GM19372 (cell line): ENCODE data around the gene FAM114A2.

Experiments used
- ATAC-seq: cut with Tn5 transposase; IDR thresholded peaks from one replicate; pipeline ENCODE4 v1.9.1; 2021; ENCODE audit warnings: mild to moderate bottlenecking, low read depth, moderate library complexity; ENCODE audit not compliant: unreplicated experiment

The FAM114A2 gene

GRCh38 chr5:153953411-153953810 lies 85.3 kb downstream of the FAM114A2 start:
- ATAC-seq = no peak

DNA sequence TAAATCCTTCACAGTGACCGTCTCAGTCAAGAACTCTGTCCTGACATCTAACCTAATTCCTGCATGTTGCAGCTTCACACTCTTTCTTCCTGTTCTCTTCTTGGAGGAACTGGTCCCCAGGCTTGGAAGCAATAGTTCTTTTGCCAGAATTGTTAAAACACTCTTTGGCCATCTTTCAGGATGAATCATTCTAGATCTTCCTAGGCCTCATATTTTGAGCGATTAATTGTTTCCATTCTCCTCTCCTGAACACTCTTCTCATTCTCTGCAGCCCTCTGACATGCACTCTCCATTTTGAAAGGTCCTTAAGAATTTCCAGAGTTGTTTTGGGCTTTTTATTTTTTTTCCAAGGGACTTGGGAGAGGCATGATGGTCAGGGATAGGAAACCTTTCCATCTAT lies 85.8 kb downstream of the FAM114A2 start:
- ATAC-seq = no peak

DNA sequence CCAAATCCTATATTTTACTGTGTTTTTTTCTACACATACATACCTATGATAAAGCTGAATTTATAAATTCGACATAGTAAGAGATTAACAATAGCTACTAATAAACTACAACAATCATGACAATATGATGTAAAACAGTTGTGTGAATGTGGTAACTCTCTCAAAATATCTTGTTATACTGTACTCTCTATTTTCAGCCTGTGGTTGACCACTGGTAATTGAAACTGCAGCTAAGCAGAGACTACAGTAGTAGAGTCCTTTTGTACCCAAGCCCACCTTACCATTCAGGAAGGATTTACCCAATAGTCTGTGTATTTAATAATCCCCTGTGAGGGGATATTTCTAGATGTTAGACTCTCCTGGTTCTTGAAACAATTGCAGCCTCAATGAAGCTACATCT lies 86.7 kb downstream of the FAM114A2 start:
- ATAC-seq = no peak

DNA sequence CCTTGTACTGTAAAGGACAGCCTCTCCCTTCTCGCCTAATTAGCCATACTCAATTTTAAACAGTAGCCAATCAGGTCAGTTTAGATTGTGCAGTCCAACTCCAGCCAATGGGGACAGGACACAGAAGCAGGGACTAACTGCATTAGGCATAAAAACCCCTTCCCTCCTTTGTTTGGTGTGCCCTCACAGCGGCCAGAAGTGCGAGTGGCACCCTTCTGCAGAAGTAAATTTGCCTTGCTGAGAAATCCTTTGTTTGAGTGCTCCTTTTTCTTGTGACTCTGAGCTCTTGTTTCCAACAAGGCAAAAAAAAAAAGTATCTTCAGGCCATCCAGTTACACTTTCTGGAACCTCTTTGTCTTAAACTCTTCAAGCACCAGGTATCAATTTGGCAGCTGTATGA lies 97.4 kb downstream of the FAM114A2 start:
- ATAC-seq = no peak
